ENCODE results near the gene ARIH1. TPM values are rescaled to one million over a fixed set of nuclear protein-coding genes. Genes with fewer than 3 reads are reported as not detected.
"Not testable (repeated sequence)": the region's sequence is repeated elsewhere in the genome, so short reads cannot be mapped to it uniquely, and the experiment has no call there.

The ARIH1 gene
- total and polyA plus RNA-seq, 2 donors (not counting 1 experiment from before 2014, with no cell fraction given) = 27.9 to 199 TPM

DNA sequence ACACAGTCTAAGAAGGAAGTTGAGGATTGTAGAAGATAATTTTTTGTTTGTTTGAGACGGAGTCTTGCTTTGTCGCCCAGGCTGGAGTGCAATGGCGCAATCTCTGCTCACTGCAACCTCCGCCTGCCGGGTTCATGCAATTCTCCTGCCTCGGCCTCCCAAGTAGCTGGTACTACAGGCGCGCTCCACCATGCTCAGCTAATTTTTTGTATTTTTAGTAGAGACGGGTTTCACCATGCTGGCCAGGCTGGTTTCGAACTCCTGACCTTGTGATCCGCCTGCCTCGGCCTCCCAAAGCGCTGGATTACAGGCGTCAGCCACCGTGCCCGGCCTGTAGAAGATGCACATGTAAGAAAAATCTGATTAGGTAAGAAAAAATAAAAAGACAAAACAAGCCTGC is 2.2 kb downstream of the ARIH1 start:
- peak overlapping the region; percentile 63 for H3K27ac Mint-ChIP-seq
- H3K9me3 ChIP-seq (ENCODE audit: control extremely low read depth in 1 of 3, control insufficient read depth in 2 of 3, insufficient read depth in 1 of 3, low read length in 2 of 3); H2AFZ ChIP-seq (ENCODE audit: insufficient read depth, low read depth, low read length, poor library complexity, severe bottlenecking); DNase-seq; ATAC-seq (ENCODE audit: low read depth); H3K27me3 Mint-ChIP-seq; CTCF ChIA-PET; POLR2A ChIA-PET; H3K27me3 ChIP-seq (replicated peaks in 1 of 4; ENCODE audit: control extremely low read depth in 1 of 4, control insufficient read depth in 3 of 4, insufficient read depth in 4 of 4, low read length in 3 of 4); H3K9me3 Mint-ChIP-seq (ENCODE audit: insufficient read depth): not testable (repeated sequence)
- H4K20me1 ChIP-seq (ENCODE audit: control insufficient read depth, insufficient read depth, low read length, poor library complexity, severe bottlenecking) = peaks cover 71% of the 10 kb centered on the region
- peaks cover 55% of the 10 kb centered on the region for H3K4me1 Mint-ChIP-seq
- H3K36me3 ChIP-seq (replicated peaks in 1 of 2; ENCODE audit: control extremely low read depth in 1 of 2, control insufficient read depth in 1 of 2, extremely low read depth in 1 of 2, insufficient read depth in 2 of 2, low read length in 1 of 2) = peaks cover 5 to 16% of the 10 kb centered on the region in 2 experiments
- intact Hi-C loops (cut with micrococcal nuclease) = loop anchor here (10.0 kb wide), 1 partner anchor 1158 kb away; the partner anchor contains the start of gene NPTN
- H3K9ac ChIP-seq (ENCODE audit: low read length) = peak overlapping the region; percentile 2
- H3K4me2 ChIP-seq (replicated peaks; ENCODE audit: low read depth, low read length, poor library complexity, severe bottlenecking) = peak overlapping the region; percentile 91
- WGBS (ENCODE audit: insufficient coverage) = 83% methylated on average over 11 of the region's 16 CpGs
- H3K4me3 ChIP-seq (ENCODE audit: control extremely low read depth in 1 of 5, extremely low read depth in 1 of 5, insufficient read depth in 1 of 5, low read depth in 2 of 5, low read length in 4 of 5) = peak overlapping the region in 2 of 5 experiments; percentile 96 to 97
- H3K4me3 Mint-ChIP-seq = peak overlapping the region; percentile 69
- H3K4me1 ChIP-seq (ENCODE audit: control insufficient read depth in 2 of 2, insufficient read depth in 2 of 2, low read length in 2 of 2) = peaks cover 32 to 41% of the 10 kb centered on the region in 2 donors
- H3K79me2 ChIP-seq (ENCODE audit: control insufficient read depth, insufficient read depth, low read length) = peaks cover 83% of the 10 kb centered on the region
- H3K27ac ChIP-seq (ENCODE audit: low read length in 2 of 2) = peak overlapping the region; percentile 100

DNA sequence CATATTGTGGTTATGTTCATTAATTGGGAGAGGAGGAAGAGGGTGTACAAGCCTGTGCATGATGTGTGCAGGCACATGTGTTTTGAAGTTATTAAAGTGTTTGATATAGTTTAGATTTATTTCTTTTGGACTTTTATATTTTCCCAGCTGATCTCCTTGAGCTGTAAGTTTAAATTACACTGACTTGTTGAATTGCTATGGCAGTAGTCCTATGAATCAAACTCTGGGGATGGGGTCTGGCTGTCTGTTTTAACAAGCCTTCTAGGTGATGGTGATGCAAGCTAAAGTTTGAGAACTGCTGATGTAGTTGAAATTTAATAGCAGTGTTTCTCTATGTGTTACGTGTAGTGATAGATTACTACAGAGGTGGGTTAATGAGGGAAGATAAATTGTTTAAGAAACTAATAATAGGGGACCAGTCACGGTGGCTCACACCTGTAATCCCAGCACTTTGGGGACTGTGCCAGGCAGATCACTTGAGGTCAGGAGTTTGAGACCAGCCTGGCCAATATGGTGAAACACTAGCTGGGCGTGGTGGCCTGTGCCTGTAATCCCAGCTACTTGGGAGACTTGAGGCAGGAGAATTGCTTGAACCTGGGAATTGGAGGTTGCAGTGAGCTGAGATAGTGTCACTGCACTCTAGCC is 7.0 kb downstream of the ARIH1 start:
- peak overlapping the region; percentile 17 for H3K4me3 Mint-ChIP-seq
- H3K9me3 Mint-ChIP-seq (ENCODE audit: insufficient read depth) = no peaks in the 10 kb centered on the region
- peaks cover 100% of the 10 kb centered on the region for H3K79me2 ChIP-seq (ENCODE audit: control insufficient read depth, insufficient read depth, low read length)
- H4K20me1 ChIP-seq (ENCODE audit: control insufficient read depth, insufficient read depth, low read length, poor library complexity, severe bottlenecking) = peaks cover 100% of the 10 kb centered on the region
- CTCF ChIA-PET = no interaction called here
- H2AFZ ChIP-seq (ENCODE audit: insufficient read depth, low read depth, low read length, poor library complexity, severe bottlenecking) = no peak overlapping the region
- H3K4me1 Mint-ChIP-seq = peaks cover 59% of the 10 kb centered on the region
- POLR2A ChIA-PET = no interaction called here
- H3K27me3 Mint-ChIP-seq = no peaks in the 10 kb centered on the region
- H3K9me3 ChIP-seq (ENCODE audit: control extremely low read depth in 1 of 3, control insufficient read depth in 2 of 3, insufficient read depth in 1 of 3, low read length in 2 of 3) = no peaks in the 10 kb centered on the region
- H3K9ac ChIP-seq (ENCODE audit: low read length) = no peak overlapping the region
- ATAC-seq (ENCODE audit: low read depth) (no peak), DNase-seq (no peak)
- no peak overlapping the region for H3K4me3 ChIP-seq (ENCODE audit: control extremely low read depth in 1 of 5, extremely low read depth in 1 of 5, insufficient read depth in 1 of 5, low read depth in 2 of 5, low read length in 4 of 5)
- H3K4me1 ChIP-seq (ENCODE audit: control insufficient read depth in 2 of 2, insufficient read depth in 2 of 2, low read length in 2 of 2) = peaks cover 27 to 37% of the 10 kb centered on the region in 2 donors
- peaks cover 5 to 20% of the 10 kb centered on the region in 2 experiments for H3K36me3 ChIP-seq (replicated peaks in 1 of 2; ENCODE audit: control extremely low read depth in 1 of 2, control insufficient read depth in 1 of 2, extremely low read depth in 1 of 2, insufficient read depth in 2 of 2, low read length in 1 of 2)
- WGBS (ENCODE audit: insufficient coverage) = 95% methylated on average over 3 of the region's 3 CpGs
- no peaks in the 10 kb centered on the region for H3K27me3 ChIP-seq (replicated peaks in 1 of 4; ENCODE audit: control extremely low read depth in 1 of 4, control insufficient read depth in 3 of 4, insufficient read depth in 4 of 4, low read length in 3 of 4)
- TF ChIP-seq, protein P1, sequence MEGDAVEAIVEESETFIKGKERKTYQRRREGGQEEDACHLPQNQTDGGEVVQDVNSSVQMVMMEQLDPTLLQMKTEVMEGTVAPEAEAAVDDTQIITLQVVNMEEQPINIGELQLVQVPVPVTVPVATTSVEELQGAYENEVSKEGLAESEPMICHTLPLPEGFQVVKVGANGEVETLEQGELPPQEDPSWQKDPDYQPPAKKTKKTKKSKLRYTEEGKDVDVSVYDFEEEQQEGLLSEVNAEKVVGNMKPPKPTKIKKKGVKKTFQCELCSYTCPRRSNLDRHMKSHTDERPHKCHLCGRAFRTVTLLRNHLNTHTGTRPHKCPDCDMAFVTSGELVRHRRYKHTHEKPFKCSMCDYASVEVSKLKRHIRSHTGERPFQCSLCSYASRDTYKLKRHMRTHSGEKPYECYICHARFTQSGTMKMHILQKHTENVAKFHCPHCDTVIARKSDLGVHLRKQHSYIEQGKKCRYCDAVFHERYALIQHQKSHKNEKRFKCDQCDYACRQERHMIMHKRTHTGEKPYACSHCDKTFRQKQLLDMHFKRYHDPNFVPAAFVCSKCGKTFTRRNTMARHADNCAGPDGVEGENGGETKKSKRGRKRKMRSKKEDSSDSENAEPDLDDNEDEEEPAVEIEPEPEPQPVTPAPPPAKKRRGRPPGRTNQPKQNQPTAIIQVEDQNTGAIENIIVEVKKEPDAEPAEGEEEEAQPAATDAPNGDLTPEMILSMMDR (IDR thresholded peaks at IDR 0.05) = no peak
- no peak for TF ChIP-seq EZH2 (IDR thresholded peaks at IDR 0.05; ENCODE audit: borderline replicate concordance, insufficient read depth, low read depth, low read length, poor library complexity, severe bottlenecking)
- H3K27ac Mint-ChIP-seq = peak overlapping the region; percentile 2
- H3K27ac ChIP-seq (ENCODE audit: low read length in 2 of 2) = no peak overlapping the region
- H3K4me2 ChIP-seq (replicated peaks; ENCODE audit: low read depth, low read length, poor library complexity, severe bottlenecking) = no peak overlapping the region
- intact Hi-C loops (cut with micrococcal nuclease) = no loop called here

All from B cell (primary cell).